IMR-90 (cell line): ENCODE results near the gene ALDH1L2. TPM values are rescaled to one million over a fixed set of nuclear protein-coding genes. Genes with fewer than 3 reads are reported as not detected.

ENCODE experiments used
- ATAC-seq: fragments of 200-7000 bp; cut with Tn5 transposase; 2 replicates; pipeline ENCODE4 v1.9.1; 2020; ENCODE audit warnings: low read depth, mild to moderate bottlenecking, moderate library complexity
- BruUV-seq: library from RNA; stranded (reverse); fragments of 400-500 nt; replicated peaks from 2 replicates; lab custom pipeline; 2021; lab: Mats Ljungman, UMichigan
- CTCF ChIA-PET: fragments of 300-600 bp; formaldehyde crosslinking; extraction: SDS; loops from one replicate; lab custom pipeline; 2021; ENCODE audit warnings: antibody characterized with exemption; lab: Yijun Ruan, JAX
- POLR2A ChIA-PET: fragments of 300-600 bp; sonication (Branson Sonifier 250); formaldehyde crosslinking; loops from one replicate; lab custom pipeline; 2022; ENCODE audit warnings: antibody characterized with exemption; ENCODE audit not compliant: unreplicated experiment; lab: Charles Lee
- DNase-seq: peaks from one replicate; pipeline ENCODE4 v3.0.0; 2013
- H2AFZ ChIP-seq: replicated peaks from 2 replicates; pipeline ENCODE3; 2013; ENCODE audit warnings: low read length, mild to moderate bottlenecking; ENCODE audit not compliant: poor library complexity
- H2AK5ac ChIP-seq: 2 replicates; pipeline ENCODE4 v1.6.1; 2013; ENCODE audit warnings: low read depth, low read length, inconsistent platforms
- H2AK9ac ChIP-seq: replicated peaks from 2 replicates; pipeline ENCODE3; 2013; ENCODE audit warnings: mild to moderate bottlenecking, low read depth, low read length, moderate library complexity; ENCODE audit not compliant: poor library complexity
- H2BK120ac ChIP-seq: 2 replicates; pipeline ENCODE4 v1.6.1; 2013; ENCODE audit warnings: low read depth, low read length, inconsistent platforms
- H2BK15ac ChIP-seq: 3 replicates; pipeline ENCODE4 v1.6.1; 2013; ENCODE audit warnings: low read depth, low read length, inconsistent platforms
- H2BK20ac ChIP-seq: 2 replicates; pipeline ENCODE4 v1.6.1; 2013; ENCODE audit warnings: low read depth, mild to moderate bottlenecking, inconsistent platforms, low read length, moderate library complexity
- H2BK5ac ChIP-seq: 2 replicates; pipeline ENCODE4 v1.6.1; 2013; ENCODE audit warnings: mild to moderate bottlenecking, low read depth, low read length, inconsistent platforms; ENCODE audit not compliant: poor library complexity, severe bottlenecking
- H3K14ac ChIP-seq: replicated peaks from 2 replicates; pipeline ENCODE4 v1.6.1; 2013; ENCODE audit warnings: low read depth, low read length, inconsistent platforms
- H3K18ac ChIP-seq: 2 replicates; pipeline ENCODE4 v1.6.1; 2013; ENCODE audit warnings: low read depth, low read length, control low read depth
- H3K23ac ChIP-seq: 2 replicates; pipeline ENCODE4 v1.6.1; 2013; ENCODE audit warnings: low read depth, low read length, inconsistent platforms
- H3K27ac ChIP-seq: 2 replicates; pipeline ENCODE4 v1.5.1; 2013; ENCODE audit warnings: mild to moderate bottlenecking, control low read depth, low read length; ENCODE audit not compliant: insufficient read depth
- H3K27me3 ChIP-seq: 2 replicates; pipeline ENCODE4 v1.6.1; 2013; ENCODE audit warnings: low read length; ENCODE audit not compliant: control insufficient read depth, insufficient read depth
- H3K36me3 ChIP-seq: 2 replicates; pipeline ENCODE4 v1.6.1; 2013; ENCODE audit warnings: low read length, mixed read lengths; ENCODE audit not compliant: control insufficient read depth, insufficient read depth
- H3K4ac ChIP-seq: 2 replicates; pipeline ENCODE4 v1.6.1; 2013; ENCODE audit warnings: low read depth, low read length, inconsistent platforms
- H3K4me1 ChIP-seq: 2 replicates; pipeline ENCODE4 v1.6.1; 2013; ENCODE audit warnings: low read length, mixed read lengths; ENCODE audit not compliant: control insufficient read depth, insufficient read depth
- H3K4me2 ChIP-seq: 2 replicates; pipeline ENCODE4 v1.6.1; 2013; ENCODE audit warnings: low read depth, mild to moderate bottlenecking, control low read depth, low read length, moderate library complexity
- H3K4me3 ChIP-seq: 2 replicates; pipeline ENCODE4 v1.5.1; 2013; ENCODE audit warnings: low read depth, mild to moderate bottlenecking, control low read depth, low read length, moderate library complexity; ENCODE audit not compliant: insufficient read depth
- H3K56ac ChIP-seq: 2 replicates; pipeline ENCODE4 v1.6.1; 2013; ENCODE audit warnings: low read length, inconsistent platforms; ENCODE audit not compliant: insufficient read depth; ENCODE audit errors: extremely low read depth
- H3K79me1 ChIP-seq, 2 experiments: 2 replicates each; pipeline ENCODE4 v1.6.1; 2013; ENCODE audit warnings: low read length in 2 of 2, inconsistent platforms in 1 of 2, low read depth in 1 of 2
- H3K9ac ChIP-seq: 2 replicates; pipeline ENCODE4 v1.6.1; 2013; ENCODE audit warnings: low read depth, low read length, control low read depth
- H3K9me1 ChIP-seq: 2 replicates; pipeline ENCODE4 v1.6.1; 2013; ENCODE audit warnings: low read length, inconsistent platforms; ENCODE audit not compliant: insufficient read depth
- H3K9me3 ChIP-seq: 2 replicates; pipeline ENCODE4 v1.6.1; 2013; ENCODE audit warnings: low read length; ENCODE audit not compliant: control insufficient read depth, insufficient read depth
- H4K20me1 ChIP-seq: 2 replicates; pipeline ENCODE4 v1.6.1; 2013; ENCODE audit warnings: low read length, inconsistent platforms; ENCODE audit not compliant: insufficient read depth
- H4K5ac ChIP-seq: 2 replicates; pipeline ENCODE4 v1.6.1; 2013; ENCODE audit warnings: mild to moderate bottlenecking, low read depth, low read length, control low read depth
- H4K8ac ChIP-seq, 2 experiments: 2 replicates each; pipeline ENCODE4 v1.6.1; 2013; ENCODE audit warnings: low read depth in 2 of 2, low read length in 2 of 2, control low read depth in 1 of 2, inconsistent platforms in 1 of 2
- H4K91ac ChIP-seq: 2 replicates; pipeline ENCODE4 v1.6.1; 2013; ENCODE audit warnings: low read depth, low read length, inconsistent platforms; ENCODE audit not compliant: insufficient read depth
- BHLHE40 ChIP-seq: fragments of 150-350 bp; IDR thresholded peaks from 2 replicates; pipeline ENCODE4 v1.6.1; 2016; ENCODE audit warnings: mild to moderate bottlenecking, low read depth, low read length
- CEBPB ChIP-seq: IDR thresholded peaks from 2 replicates; pipeline ENCODE4 v1.6.1; 2012; ENCODE audit warnings: low read depth, low read length, improper control_type of control experiment
- CTCF ChIP-seq: conservative IDR thresholded peaks from 2 replicates; pipeline ENCODE4 v1.5.1; 2012; ENCODE audit warnings: mild to moderate bottlenecking, low read depth, low read length, improper control_type of control experiment
- ELK1 ChIP-seq: fragments of 150-350 bp; IDR thresholded peaks from 2 replicates; pipeline ENCODE4 v1.6.1; 2016; ENCODE audit warnings: low read depth, mild to moderate bottlenecking, low read length, moderate library complexity, borderline replicate concordance
- MAFK ChIP-seq: IDR thresholded peaks from 2 replicates; pipeline ENCODE4 v1.6.1; 2012; ENCODE audit warnings: low read depth, low read length, improper control_type of control experiment
- MAZ ChIP-seq: IDR thresholded peaks from 2 replicates; pipeline ENCODE4 v1.6.1; 2012; ENCODE audit warnings: low read depth, mild to moderate bottlenecking, low read length, improper control_type of control experiment, moderate library complexity, borderline replicate concordance
- MXI1 ChIP-seq: IDR thresholded peaks from 2 replicates; pipeline ENCODE4 v1.6.1; 2012; ENCODE audit warnings: low read depth, mild to moderate bottlenecking, low read length, moderate library complexity, borderline replicate concordance
- RAD21 ChIP-seq: IDR thresholded peaks from 2 replicates; pipeline ENCODE4 v1.6.1; 2012; ENCODE audit warnings: low read length, improper control_type of control experiment
- RCOR1 ChIP-seq: IDR thresholded peaks from 2 replicates; pipeline ENCODE4 v1.6.1; 2012; ENCODE audit warnings: mild to moderate bottlenecking, low read length, improper control_type of control experiment; ENCODE audit not compliant: insufficient replicate concordance
- RFX5 ChIP-seq: IDR thresholded peaks from 2 replicates; pipeline ENCODE4 v1.8.0; 2012; ENCODE audit warnings: low read depth, mild to moderate bottlenecking, low read length, moderate library complexity
- SMC3 ChIP-seq: fragments of 150-350 bp; IDR thresholded peaks from 2 replicates; pipeline ENCODE4 v1.6.1; 2016; ENCODE audit warnings: low read depth, mild to moderate bottlenecking, antibody characterized with exemption, low read length, moderate library complexity
- WGBS, 2 experiments: methylation state at CpG; one replicate each; pipeline versions ENCODE4 v1.1.5 to v1.1.7; 2013; ENCODE audit warnings: missing lambda C conversion rate in 2 of 2; ENCODE audit not compliant: insufficient read length in 1 of 2; ENCODE audit errors: extremely low coverage in 2 of 2; 5-methylcytosine and 5-hydroxymethylcytosine counted together
- dilution Hi-C: fragments of 300-500 bp; cut with HindIII; formaldehyde crosslinking; loops from one replicate; pipeline ENCODE4 v1.14.3; 2018; ENCODE audit warnings: low sequenced_read_pairs; ENCODE audit not compliant: unreplicated experiment
- in situ Hi-C: fragments of 300-500 bp; cut with MboI; formaldehyde crosslinking; loops from 3 replicates; pipeline ENCODE4 v1.14.3; 2019; ENCODE audit warnings: low sequenced_read_pairs, inconsistent platforms, mixed read lengths
- intact Hi-C: fragments of 100-400 bp; cut with micrococcal nuclease; formaldehyde crosslinking; loops from 2 replicates; pipeline ENCODE4 v1.10.0; 2022
- polyA plus RNA-seq, 3 experiments: library from polyadenylated mRNA; depleted of rRNA; stranded (reverse); fragments of >200 nt; gene quantifications; 2 replicates each; pipeline ENCODE4 v1.2.3, GENCODE V29; 2012; ENCODE audit warnings: low replicate concordance in 1 of 3
- total RNA-seq: library from RNA; depleted of rRNA; stranded (reverse); fragments of >200 nt; gene quantifications from 2 replicates; pipeline ENCODE4 v1.2.3, GENCODE V29; 2012

The ALDH1L2 gene
- total and polyA plus RNA-seq, 2 of the 4 experiments (the other 2 are of a cell fraction): 21.1 to 22.8 TPM

- Histone ChIP-seq H3K27me3 (no peaks in the 10 kb centered on the region), H4K91ac (no peak overlapping the region), H3K4ac (no peak overlapping the region), H3K4me3 (no peak overlapping the region), H3K36me3 (peaks cover 37% of the 10 kb centered on the region), H2BK15ac (no peak overlapping the region), H2BK20ac (no peak overlapping the region), H3K4me1 (no peaks in the 10 kb centered on the region), H3K79me1 (no peaks in the 10 kb centered on the region; a peak in 1 of 4 replicates), H2BK120ac (no peak overlapping the region), H3K23ac (no peak overlapping the region), H3K18ac (no peak overlapping the region), H4K20me1 (no peaks in the 10 kb centered on the region), H4K5ac (no peak overlapping the region), H3K9me3 (peaks cover 2% of the 10 kb centered on the region), H3K56ac (no peak overlapping the region), H2AK9ac (no peak overlapping the region), H3K4me2 (no peak overlapping the region), H3K14ac (no peak overlapping the region), H3K9me1 (0 out of 2 replicates have a peak, but pooled peaks cover 3% of the 10 kb centered on the region), H2AK5ac (no peak overlapping the region), H2BK5ac (no peak overlapping the region), H4K8ac (no peak overlapping the region), H2AFZ (no peak overlapping the region), H3K27ac (no peak overlapping the region), H3K9ac (no peak overlapping the region)
- POLR2A ChIA-PET: no interaction called here
- ATAC-seq: no peak
- BruUV-seq: no TSS peak
- intact Hi-C loops: no loop called here
- TF ChIP-seq BHLHE40 (no peak), MAFK (no peak), MAZ (no peak), ELK1 (no peak), RAD21 (no peak), RCOR1 (no peak), RFX5 (no peak), CTCF (no peak), MXI1 (no peak), CEBPB (no peak), SMC3 (no peak)
- CTCF ChIA-PET: no interaction called here
- whole genome bisulfite sequencing, 2 experiments: no CpG with 5 or more reads among the region's 2 CpGs
- DNase-seq: no peak
- dilution Hi-C loops: no loop called here
- in situ Hi-C loops: loop anchor here (25.0 kb wide), 1 partner anchor 870 kb away; no protein-coding TSS in a partner anchor
These were observed 27.1 kb downstream of the ALDH1L2 start for GRCh38 chr12:105057174-105057573.
